GM23338 (cell line): ENCODE results near the gene NLGN1. TPM values are rescaled to one million over a fixed set of nuclear protein-coding genes. Genes with fewer than 3 reads are reported as not detected.

Experiments
- ATAC-seq: fragments of 200-7000 bp; cut with Tn5 transposase; 3 replicates; pipeline ENCODE4 v1.9.1; 2020
- DNase-seq: peaks from one replicate; pipeline ENCODE4 v3.0.0-alpha.2; 2015; ENCODE audit warnings: low spot score
- H2AFZ ChIP-seq: fragments of 200-600 bp; sonication (generic); 2 replicates; pipeline ENCODE4 v1.8.0; 2016; ENCODE audit warnings: antibody characterized with exemption, mild to moderate bottlenecking, moderate library complexity
- H3F3A ChIP-seq: fragments of 200-600 bp; sonication (generic); replicated peaks from 2 replicates; pipeline ENCODE4 v1.8.0; 2017; ENCODE audit warnings: antibody characterized with exemption, mixed run types, low read depth
- H3K27ac ChIP-seq: fragments of 200-600 bp; sonication (generic); 2 replicates; pipeline ENCODE4 v1.6.1; 2016; ENCODE audit warnings: low read depth
- H3K27me3 ChIP-seq: fragments of 200-600 bp; sonication (generic); 2 replicates; pipeline ENCODE4 v1.8.0; 2016; ENCODE audit warnings: mild to moderate bottlenecking, mixed run types, moderate library complexity; ENCODE audit not compliant: insufficient read depth
- H3K36me3 ChIP-seq: fragments of 200-600 bp; sonication (generic); 2 replicates; pipeline ENCODE4 v1.8.0; 2016; ENCODE audit warnings: mild to moderate bottlenecking; ENCODE audit not compliant: insufficient read depth
- H3K4me1 ChIP-seq: fragments of 200-600 bp; sonication (generic); 2 replicates; pipeline ENCODE4 v1.8.0; 2016; ENCODE audit warnings: mild to moderate bottlenecking, moderate library complexity; ENCODE audit not compliant: insufficient read depth
- H3K4me2 ChIP-seq: fragments of 200-600 bp; sonication (generic); 2 replicates; pipeline ENCODE4 v1.7.1; 2017; ENCODE audit warnings: mixed run types
- H3K4me3 ChIP-seq: fragments of 200-600 bp; sonication (generic); 2 replicates; pipeline ENCODE4 v1.6.1; 2016; ENCODE audit warnings: mixed run types
- H3K79me2 ChIP-seq: fragments of 200-600 bp; sonication (generic); replicated peaks from 2 replicates; pipeline ENCODE4 v1.8.0; 2017; ENCODE audit warnings: mild to moderate bottlenecking; ENCODE audit not compliant: insufficient read depth
- H3K9me2 ChIP-seq: fragments of 200-600 bp; sonication (generic); 2 replicates; pipeline ENCODE4 v1.8.0; 2017; ENCODE audit not compliant: insufficient read depth
- H4K20me1 ChIP-seq: fragments of 200-600 bp; sonication (generic); replicated peaks from 2 replicates; pipeline ENCODE4 v1.8.0; 2017; ENCODE audit warnings: mild to moderate bottlenecking; ENCODE audit not compliant: insufficient read depth
- H3K27ac Mint-ChIP-seq: 2 replicates; pipeline ENCODE4 v1.8.0; 2020; ENCODE audit warnings: inconsistent platforms, mild to moderate bottlenecking, moderate library complexity, mixed read lengths
- H3K27me3 Mint-ChIP-seq: 3 replicates; pipeline ENCODE4 v1.8.0; 2022; ENCODE audit warnings: low read depth, mild to moderate bottlenecking, moderate library complexity, mixed read lengths, inconsistent platforms; ENCODE audit not compliant: insufficient read depth, poor library complexity
- H3K36me3 Mint-ChIP-seq: 3 replicates; pipeline ENCODE4 v1.8.0; 2021; ENCODE audit warnings: low read depth, mild to moderate bottlenecking, inconsistent platforms, moderate library complexity, mixed read lengths
- H3K4me1 Mint-ChIP-seq: 3 replicates; pipeline ENCODE4 v1.8.0; 2020; ENCODE audit warnings: mild to moderate bottlenecking, inconsistent platforms, mixed read lengths
- H3K4me3 Mint-ChIP-seq: 3 replicates; pipeline ENCODE4 v1.8.0; 2021; ENCODE audit warnings: moderate library complexity, mild to moderate bottlenecking, inconsistent platforms, mixed read lengths
- H3K9me3 Mint-ChIP-seq: 3 replicates; pipeline ENCODE4 v1.8.0; 2020; ENCODE audit warnings: moderate library complexity, mild to moderate bottlenecking, inconsistent platforms, mixed read lengths
- CREB1 ChIP-seq: fragments of 250-450 bp; sonication (Bioruptor Pico); IDR thresholded peaks from 2 replicates; pipeline ENCODE4 v1.5.0; 2020; ENCODE audit warnings: low read depth, mild to moderate bottlenecking, moderate library complexity
- ETS1 ChIP-seq: IDR thresholded peaks from 2 replicates; pipeline ENCODE4 v1.6.1; 2016; ENCODE audit warnings: antibody characterized with exemption
- EZH2 ChIP-seq: fragments of 200-600 bp; sonication (generic); IDR thresholded peaks from one replicate; pipeline ENCODE4 v1.8.0; 2017; ENCODE audit warnings: antibody characterized with exemption, mild to moderate bottlenecking, low read depth; ENCODE audit not compliant: unreplicated experiment
- EZH2phosphoT487 ChIP-seq: fragments of 200-600 bp; sonication (generic); IDR thresholded peaks from one replicate; pipeline ENCODE4 v1.8.1; 2018; ENCODE audit warnings: antibody characterized with exemption; ENCODE audit not compliant: unreplicated experiment
- JUNB ChIP-seq: IDR thresholded peaks from one replicate; pipeline ENCODE4 v1.6.1; 2016; ENCODE audit warnings: antibody characterized with exemption; ENCODE audit not compliant: unreplicated experiment
- NANOG ChIP-seq: IDR thresholded peaks from 2 replicates; pipeline ENCODE4 v1.6.1; 2016; ENCODE audit warnings: antibody characterized with exemption, borderline replicate concordance
- POLR2AphosphoS5 ChIP-seq: IDR thresholded peaks from 2 replicates; pipeline ENCODE4 v1.6.1; 2016; ENCODE audit warnings: antibody characterized with exemption, low read depth
- REST ChIP-seq: IDR thresholded peaks from one replicate; pipeline ENCODE4 v1.6.1; 2018; ENCODE audit warnings: antibody characterized with exemption; ENCODE audit not compliant: unreplicated experiment
- STAT1 ChIP-seq: IDR thresholded peaks from one replicate; pipeline ENCODE4 v1.6.1; 2016; ENCODE audit warnings: antibody characterized with exemption; ENCODE audit not compliant: unreplicated experiment
- ZNF114 ChIP-seq: fragments of 250-450 bp; sonication (Bioruptor Pico); IDR thresholded peaks from 2 replicates; pipeline ENCODE4 v1.5.0; 2020; ENCODE audit warnings: mild to moderate bottlenecking, moderate library complexity
- ZNF331 ChIP-seq: fragments of 250-450 bp; sonication (Bioruptor Pico); IDR thresholded peaks from 2 replicates; pipeline ENCODE4 v1.5.0; 2020; ENCODE audit warnings: low read depth, mild to moderate bottlenecking, moderate library complexity
- ZNF462 ChIP-seq: fragments of 250-450 bp; sonication (Bioruptor Pico); IDR thresholded peaks from 2 replicates; pipeline ENCODE4 v1.5.0; 2020; ENCODE audit warnings: mild to moderate bottlenecking, moderate library complexity
- polyA plus RNA-seq: library from polyadenylated mRNA; unstranded; fragments of >200 nt; fragmentation: Nextera tagmentation; extraction: Ambion mirVana; gene quantifications from 2 replicates; pipeline ENCODE4 v1.2.1, GENCODE V29; 2016
- total RNA-seq: library from RNA; depleted of rRNA; stranded (reverse); fragments of >200 nt; shearing (Covaris generic); gene quantifications from 2 replicates; pipeline ENCODE4 v1.2.3, GENCODE V29; 2014
- TF ChIP-seq, protein P1 (sequence below), 2 experiments: fragments of 200-600 bp in 1 of 2; sonication (generic) in 1 of 2; conservative IDR thresholded peaks; 2 replicates each; pipeline versions ENCODE4 v1.5.1 to v1.6.1; 2016 to 2017; ENCODE audit warnings: antibody characterized with exemption in 2 of 2, low read depth in 2 of 2, mild to moderate bottlenecking in 2 of 2, moderate library complexity in 1 of 2

The NLGN1 gene
- total and polyA plus RNA-seq, 2 experiments from 2014 or later: 6.5 to 18.6 TPM

DNA sequence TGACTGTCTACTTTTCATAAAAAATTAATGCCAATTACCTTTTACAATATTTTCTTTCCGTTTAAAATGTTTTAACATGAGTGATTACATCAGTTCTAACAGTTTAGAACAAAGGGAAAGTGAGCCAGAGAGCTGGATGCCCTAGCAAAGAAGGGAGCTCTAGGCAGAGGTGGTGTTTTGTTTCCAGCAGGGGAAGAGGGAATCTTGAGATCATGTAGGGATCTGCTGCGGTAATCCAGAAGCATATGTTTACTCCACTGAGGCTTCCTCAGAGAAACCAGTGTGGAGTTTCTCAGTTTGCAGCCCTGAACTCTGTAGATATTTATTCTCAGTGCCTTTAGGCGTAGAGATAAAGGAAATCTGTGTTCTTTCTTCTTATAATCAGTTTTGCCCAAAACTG lies 399.3 kb downstream of the NLGN1 start:
- Histone ChIP-seq H3F3A (no peaks in the 10 kb centered on the region), H4K20me1 (no peaks in the 10 kb centered on the region), H3K79me2 (no peaks in the 10 kb centered on the region), H3K27me3 (no peaks in the 10 kb centered on the region), H3K27ac (no peak overlapping the region), H3K4me2 (no peak overlapping the region), H3K4me1 (peaks cover 52% of the 10 kb centered on the region), H3K36me3 (no peaks in the 10 kb centered on the region), H3K9me2 (no peaks in the 10 kb centered on the region), H2AFZ (no peak overlapping the region), H3K4me3 (no peak overlapping the region)
- ATAC-seq: peak; percentile 88
- Mint-ChIP-seq H3K9me3 (no peaks in the 10 kb centered on the region), H3K27ac (peak overlapping the region; percentile 73), H3K27me3 (peaks cover 9% of the 10 kb centered on the region), H3K36me3 (no peaks in the 10 kb centered on the region), H3K4me1 (peaks cover 47% of the 10 kb centered on the region), H3K4me3 (no peak overlapping the region)
- DNase-seq: peak; percentile 24
- TF ChIP-seq ZNF114 (CRISPR knock-in tag) (no peak), STAT1 (no peak), CREB1 (CRISPR knock-in tag) (no peak), EZH2 (no peak), REST (no peak), ETS1 (no peak), ZNF331 (CRISPR knock-in tag) (no peak), POLR2AphosphoS5 (no peak), EZH2phosphoT487 (no peak), ZNF462 (CRISPR knock-in tag) (no peak), JUNB (no peak), NANOG (no peak)
- TF ChIP-seq, protein P1, sequence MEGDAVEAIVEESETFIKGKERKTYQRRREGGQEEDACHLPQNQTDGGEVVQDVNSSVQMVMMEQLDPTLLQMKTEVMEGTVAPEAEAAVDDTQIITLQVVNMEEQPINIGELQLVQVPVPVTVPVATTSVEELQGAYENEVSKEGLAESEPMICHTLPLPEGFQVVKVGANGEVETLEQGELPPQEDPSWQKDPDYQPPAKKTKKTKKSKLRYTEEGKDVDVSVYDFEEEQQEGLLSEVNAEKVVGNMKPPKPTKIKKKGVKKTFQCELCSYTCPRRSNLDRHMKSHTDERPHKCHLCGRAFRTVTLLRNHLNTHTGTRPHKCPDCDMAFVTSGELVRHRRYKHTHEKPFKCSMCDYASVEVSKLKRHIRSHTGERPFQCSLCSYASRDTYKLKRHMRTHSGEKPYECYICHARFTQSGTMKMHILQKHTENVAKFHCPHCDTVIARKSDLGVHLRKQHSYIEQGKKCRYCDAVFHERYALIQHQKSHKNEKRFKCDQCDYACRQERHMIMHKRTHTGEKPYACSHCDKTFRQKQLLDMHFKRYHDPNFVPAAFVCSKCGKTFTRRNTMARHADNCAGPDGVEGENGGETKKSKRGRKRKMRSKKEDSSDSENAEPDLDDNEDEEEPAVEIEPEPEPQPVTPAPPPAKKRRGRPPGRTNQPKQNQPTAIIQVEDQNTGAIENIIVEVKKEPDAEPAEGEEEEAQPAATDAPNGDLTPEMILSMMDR (conservative IDR thresholded peaks at IDR 0.05; ENCODE audit: low read depth in 2 of 2): no peak
